HepG2 (cell line): Measurements from ENCODE around the gene GNAT2. TPM values are rescaled to one million over a fixed set of nuclear protein-coding genes. Genes with fewer than 3 reads are reported as not detected.

ENCODE experiments used
- ATAC-seq: fragments of 200-7000 bp; cut with Tn5 transposase; 3 replicates; pipeline ENCODE4 v1.9.1; 2020; ENCODE audit warnings: mild to moderate bottlenecking, moderate library complexity
- BruUV-seq: library from RNA; stranded (reverse); fragments of 400-500 nt; replicated peaks from 2 replicates; lab custom pipeline; 2021; lab: Mats Ljungman, UMichigan
- CTCF ChIA-PET: fragments of 300-600 bp; formaldehyde crosslinking; extraction: SDS; loops from one replicate; lab custom pipeline; 2021; ENCODE audit warnings: low total read pairs, inconsistent platforms, low intra/inter-chr PET ratio; lab: Yijun Ruan, JAX
- POLR2A ChIA-PET: fragments of 350-600 bp; sonication (Branson Sonifier 250); formaldehyde crosslinking; loops from one replicate; lab custom pipeline; 2020; ENCODE audit warnings: antibody characterized with exemption, inconsistent platforms; lab: Yijun Ruan, JAX
- DNase-seq: peaks from one replicate; pipeline ENCODE4 v3.0.0-alpha.2; 2015; ENCODE audit warnings: low spot score
- FAIRE-seq: peaks from 3 replicates; lab custom pipeline; 2011; peaks lifted over from hg19 to GRCh38; lab: Jason Lieb, UNC
- H2AFZ ChIP-seq: one replicate; pipeline ENCODE4 v1.6.1; 2011; ENCODE audit warnings: low read length, inconsistent platforms
- H3K27ac ChIP-seq: fragments of 300-600 bp; 3 replicates; pipeline ENCODE4 v1.8.0; 2011; ENCODE audit warnings: mixed run types, mild to moderate bottlenecking, mixed read lengths, low read length, inconsistent platforms; ENCODE audit not compliant: insufficient read depth; ENCODE audit errors: extremely low read length
- H3K27me3 ChIP-seq, 2 experiments: fragments of 200-600 bp in 1 of 2; 2 replicates in 1 of 2; 3 replicates in 1 of 2; pipeline versions ENCODE4 v1.6.0 to v1.8.0; 2011; ENCODE audit warnings: low read length in 2 of 2, mild to moderate bottlenecking in 2 of 2, moderate library complexity in 2 of 2, inconsistent platforms in 1 of 2; ENCODE audit not compliant: insufficient read depth in 2 of 2, control insufficient read depth in 1 of 2
- H3K36me3 ChIP-seq, 2 experiments: fragments of 200-600 bp in 1 of 2; replicated peaks in 1 of 2; 2 replicates in 1 of 2; 3 replicates in 1 of 2; pipeline versions ENCODE4 v1.5.1 to v1.8.0; 2011; ENCODE audit warnings: low read length in 2 of 2, inconsistent platforms in 1 of 2; ENCODE audit not compliant: insufficient read depth in 2 of 2, control insufficient read depth in 1 of 2
- H3K4me1 ChIP-seq: 2 replicates; pipeline ENCODE4 v1.5.1; 2012; ENCODE audit warnings: low read length, inconsistent platforms; ENCODE audit not compliant: insufficient read depth
- H3K4me2 ChIP-seq: 2 replicates; pipeline ENCODE4 v1.6.0; 2011; ENCODE audit warnings: low read depth, low read length, inconsistent platforms
- H3K4me3 ChIP-seq, 3 experiments: fragments of 200-600 bp in 1 of 3; sonication (generic), shearing (Covaris generic) in 1 of 3; replicated peaks in 1 of 3; 2 replicates each; pipeline ENCODE4 v1.5.1; 2011 to 2016; ENCODE audit warnings: low read length in 3 of 3, inconsistent platforms in 2 of 3, low read depth in 2 of 3, mild to moderate bottlenecking in 2 of 3, control low read depth in 1 of 3, mixed read lengths in 1 of 3; ENCODE audit not compliant: insufficient read depth in 1 of 3
- H3K79me2 ChIP-seq: one replicate; pipeline ENCODE4 v1.6.1; 2011; ENCODE audit warnings: low read length, inconsistent platforms; ENCODE audit not compliant: insufficient read depth
- H3K9ac ChIP-seq: 2 replicates; pipeline ENCODE4 v1.6.0; 2011; ENCODE audit warnings: mild to moderate bottlenecking, low read depth, low read length, inconsistent platforms; ENCODE audit not compliant: insufficient read depth
- H3K9me3 ChIP-seq: 2 replicates; pipeline ENCODE4 v1.5.1; 2012; ENCODE audit warnings: mild to moderate bottlenecking, low read length
- H4K20me1 ChIP-seq: 2 replicates; pipeline ENCODE4 v1.6.0; 2011; ENCODE audit warnings: inconsistent platforms, mild to moderate bottlenecking, low read length, moderate library complexity; ENCODE audit not compliant: insufficient read depth
- BCL3 ChIP-seq: sonication (generic); formaldehyde crosslinking; IDR thresholded peaks from 2 replicates; pipeline ENCODE4 v1.5.1; 2020; ENCODE audit warnings: mild to moderate bottlenecking, missing genetic modification reagents, moderate library complexity
- CEBPB ChIP-seq: IDR thresholded peaks from 2 replicates; pipeline ENCODE4 v1.6.1; 2011; ENCODE audit warnings: low read depth, low read length, improper control_type of control experiment, borderline replicate concordance
- THAP8 ChIP-seq: sonication (generic); formaldehyde crosslinking; IDR thresholded peaks from 2 replicates; pipeline ENCODE4 v1.5.1; 2020; ENCODE audit warnings: missing genetic modification reagents, mild to moderate bottlenecking, borderline replicate concordance
- ZNF124 ChIP-seq: sonication (generic); formaldehyde crosslinking; IDR thresholded peaks from 2 replicates; pipeline ENCODE4 v1.4.0; 2020; ENCODE audit warnings: missing genetic modification reagents
- ZNF510 ChIP-seq: sonication (generic); formaldehyde crosslinking; IDR thresholded peaks from 2 replicates; pipeline ENCODE4 v1.4.0; 2020; ENCODE audit warnings: low read depth, mild to moderate bottlenecking, missing genetic modification reagents
- ZNF567 ChIP-seq: sonication (generic); formaldehyde crosslinking; IDR thresholded peaks from 2 replicates; pipeline ENCODE4 v1.8.1; 2023; ENCODE audit warnings: mild to moderate bottlenecking, missing genetic modification reagents, borderline replicate concordance
- ZNF614 ChIP-seq: IDR thresholded peaks from 2 replicates; pipeline ENCODE4 v1.6.1; 2018; ENCODE audit warnings: missing biosample characterization, missing genetic modification reagents, inconsistent platforms, borderline replicate concordance
- ZNF615 ChIP-seq: sonication (generic); formaldehyde crosslinking; IDR thresholded peaks from 2 replicates; pipeline ENCODE4 v1.5.0; 2020; ENCODE audit warnings: mild to moderate bottlenecking, missing genetic modification reagents, borderline replicate concordance
- ZNF747 ChIP-seq: sonication (generic); formaldehyde crosslinking; IDR thresholded peaks from 2 replicates; pipeline ENCODE4 v1.8.1; 2023; ENCODE audit warnings: missing genetic modification reagents, mild to moderate bottlenecking, borderline replicate concordance
- WGBS: methylation state at CpG from one replicate; pipeline ENCODE4 v1.1.6; 2017; ENCODE audit warnings: low lambda C conversion rate; 5-methylcytosine and 5-hydroxymethylcytosine counted together
- in situ Hi-C: cut with HindIII; loops from 2 replicates; pipeline ENCODE4 v1.10.0; 2017; ENCODE audit warnings: low pct_unique_long_range_greater_than_20kb; ENCODE audit not compliant: extremely low pct_ligation_motif_present
- intact Hi-C: fragments of 100-400 bp; cut with micrococcal nuclease; formaldehyde crosslinking; loops from one replicate; pipeline ENCODE4 v1.10.0; 2022; ENCODE audit not compliant: unreplicated experiment
- polyA plus RNA-seq, 8 experiments: library from polyadenylated mRNA; depleted of rRNA in 3 of 8; stranded (reverse) in 7 of 8; unstranded in 1 of 8; fragments of >200 nt; fragmentation: Illumina TruSeq in 4 of 8; extraction: Trizol in 4 of 8; gene quantifications; 2 replicates each; pipeline versions ENCODE4 v1.2.1 to v1.2.3, GENCODE V29; 2011 to 2016; ENCODE audit warnings: low read depth in 4 of 8, missing spikeins in 1 of 8, mixed read lengths in 1 of 8; ENCODE audit not compliant: insufficient read depth in 1 of 8
- total RNA-seq, 5 experiments: library from RNA; depleted of rRNA; stranded (reverse); fragments of >200 nt; fragmentation: Illumina TruSeq; extraction: Trizol; gene quantifications; 2 replicates each; pipeline ENCODE4 v1.2.3, GENCODE V29; 2016; ENCODE audit warnings: low read depth in 1 of 5
- TF ChIP-seq, protein P1 (sequence below): sonication (generic); formaldehyde crosslinking; IDR thresholded peaks from 2 replicates; pipeline ENCODE4 v1.5.0; 2020; ENCODE audit warnings: missing genetic modification reagents
- TF ChIP-seq, protein P2 (sequence below): sonication (generic); formaldehyde crosslinking; IDR thresholded peaks from 2 replicates; pipeline ENCODE4 v1.4.0; 2020; ENCODE audit warnings: missing genetic modification reagents
- TF ChIP-seq, protein P3 (sequence below): sonication (generic); formaldehyde crosslinking; IDR thresholded peaks from 2 replicates; pipeline ENCODE4 v1.8.1; 2022; ENCODE audit warnings: low read depth, mild to moderate bottlenecking, missing genetic modification reagents
- TF ChIP-seq, protein P4 (sequence below): sonication (generic); formaldehyde crosslinking; IDR thresholded peaks from 2 replicates; pipeline ENCODE4 v1.4.0; 2020; ENCODE audit warnings: low read depth, missing genetic modification reagents

Gene GNAT2
- total and polyA plus RNA-seq, 2 of the 13 experiments (the other 11 are each of a cell fraction or from before 2014, with no cell fraction given): 0.08 to 0.20 TPM

DNA sequence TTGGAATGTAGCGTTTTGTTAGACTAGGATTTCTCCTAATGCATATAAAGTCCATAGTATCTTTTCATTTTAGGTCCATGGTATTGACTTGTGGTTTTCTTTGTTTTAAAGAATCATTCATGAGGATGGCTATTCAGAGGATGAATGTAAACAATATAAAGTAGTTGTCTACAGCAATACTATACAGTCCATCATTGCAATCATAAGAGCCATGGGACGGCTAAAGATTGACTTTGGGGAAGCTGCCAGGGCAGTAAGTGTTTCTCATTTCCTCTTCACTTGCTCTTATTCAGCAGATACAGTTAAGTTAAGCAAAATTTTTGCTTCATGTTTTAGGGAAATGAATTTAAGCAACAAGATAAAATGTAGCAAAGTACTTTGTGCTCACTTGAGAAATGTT lies 45.6 kb downstream of the GNAT2 start:
- in situ Hi-C loops: no loop called here
- no TSS peak for BruUV-seq
- DNase-seq (no peak), ATAC-seq (no peak), FAIRE-seq (no peak)
- Histone ChIP-seq H3K36me3 (peaks cover 3 to 16% of the 10 kb centered on the region in 2 experiments; a peak in 3 of 5 replicates), H4K20me1 (peaks cover 3% of the 10 kb centered on the region; the same call in 1 of the 2 replicates), H3K27me3 (no peaks in the 10 kb centered on the region), H3K9ac (no peak overlapping the region), H2AFZ (no peak overlapping the region), H3K27ac (no peak overlapping the region), H3K4me1 (peaks cover 16% of the 10 kb centered on the region), H3K4me2 (no peak overlapping the region), H3K9me3 (no peaks in the 10 kb centered on the region), H3K79me2 (peaks cover 42% of the 10 kb centered on the region), H3K4me3 (no peak overlapping the region)
- whole genome bisulfite sequencing: 81% methylated on average over 2 of the region's 2 CpGs
- ChIA-PET CTCF (no interaction called here), POLR2A (no interaction called here)
- intact Hi-C loops: no loop called here
- TF ChIP-seq ZNF567 (CRISPR knock-in tag): no peak
- TF ChIP-seq ZNF615 (CRISPR knock-in tag): no peak
- no peak for TF ChIP-seq ZNF747 (CRISPR knock-in tag)
- TF ChIP-seq, protein P1, sequence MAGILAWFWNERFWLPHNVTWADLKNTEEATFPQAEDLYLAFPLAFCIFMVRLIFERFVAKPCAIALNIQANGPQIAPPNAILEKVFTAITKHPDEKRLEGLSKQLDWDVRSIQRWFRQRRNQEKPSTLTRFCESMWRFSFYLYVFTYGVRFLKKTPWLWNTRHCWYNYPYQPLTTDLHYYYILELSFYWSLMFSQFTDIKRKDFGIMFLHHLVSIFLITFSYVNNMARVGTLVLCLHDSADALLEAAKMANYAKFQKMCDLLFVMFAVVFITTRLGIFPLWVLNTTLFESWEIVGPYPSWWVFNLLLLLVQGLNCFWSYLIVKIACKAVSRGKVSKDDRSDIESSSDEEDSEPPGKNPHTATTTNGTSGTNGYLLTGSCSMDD: no peak
- no peak for TF ChIP-seq BCL3 (CRISPR knock-in tag)
- TF ChIP-seq THAP8 (CRISPR knock-in tag): no peak
- no peak for TF ChIP-seq CEBPB
- TF ChIP-seq, protein P2, sequence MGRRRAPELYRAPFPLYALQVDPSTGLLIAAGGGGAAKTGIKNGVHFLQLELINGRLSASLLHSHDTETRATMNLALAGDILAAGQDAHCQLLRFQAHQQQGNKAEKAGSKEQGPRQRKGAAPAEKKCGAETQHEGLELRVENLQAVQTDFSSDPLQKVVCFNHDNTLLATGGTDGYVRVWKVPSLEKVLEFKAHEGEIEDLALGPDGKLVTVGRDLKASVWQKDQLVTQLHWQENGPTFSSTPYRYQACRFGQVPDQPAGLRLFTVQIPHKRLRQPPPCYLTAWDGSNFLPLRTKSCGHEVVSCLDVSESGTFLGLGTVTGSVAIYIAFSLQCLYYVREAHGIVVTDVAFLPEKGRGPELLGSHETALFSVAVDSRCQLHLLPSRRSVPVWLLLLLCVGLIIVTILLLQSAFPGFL (CRISPR knock-in tag): no peak
- TF ChIP-seq, protein P3, sequence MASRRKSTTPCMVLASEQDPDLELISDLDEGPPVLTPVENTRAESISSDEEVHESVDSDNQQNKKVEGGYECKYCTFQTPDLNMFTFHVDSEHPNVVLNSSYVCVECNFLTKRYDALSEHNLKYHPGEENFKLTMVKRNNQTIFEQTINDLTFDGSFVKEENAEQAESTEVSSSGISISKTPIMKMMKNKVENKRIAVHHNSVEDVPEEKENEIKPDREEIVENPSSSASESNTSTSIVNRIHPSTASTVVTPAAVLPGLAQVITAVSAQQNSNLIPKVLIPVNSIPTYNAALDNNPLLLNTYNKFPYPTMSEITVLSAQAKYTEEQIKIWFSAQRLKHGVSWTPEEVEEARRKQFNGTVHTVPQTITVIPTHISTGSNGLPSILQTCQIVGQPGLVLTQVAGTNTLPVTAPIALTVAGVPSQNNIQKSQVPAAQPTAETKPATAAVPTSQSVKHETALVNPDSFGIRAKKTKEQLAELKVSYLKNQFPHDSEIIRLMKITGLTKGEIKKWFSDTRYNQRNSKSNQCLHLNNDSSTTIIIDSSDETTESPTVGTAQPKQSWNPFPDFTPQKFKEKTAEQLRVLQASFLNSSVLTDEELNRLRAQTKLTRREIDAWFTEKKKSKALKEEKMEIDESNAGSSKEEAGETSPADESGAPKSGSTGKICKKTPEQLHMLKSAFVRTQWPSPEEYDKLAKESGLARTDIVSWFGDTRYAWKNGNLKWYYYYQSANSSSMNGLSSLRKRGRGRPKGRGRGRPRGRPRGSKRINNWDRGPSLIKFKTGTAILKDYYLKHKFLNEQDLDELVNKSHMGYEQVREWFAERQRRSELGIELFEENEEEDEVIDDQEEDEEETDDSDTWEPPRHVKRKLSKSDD (CRISPR knock-in tag): no peak
- no peak for TF ChIP-seq ZNF614 (CRISPR knock-in tag)
- no peak for TF ChIP-seq ZNF124 (CRISPR knock-in tag)
- no peak for TF ChIP-seq ZNF510 (CRISPR knock-in tag)
- TF ChIP-seq, protein P4, sequence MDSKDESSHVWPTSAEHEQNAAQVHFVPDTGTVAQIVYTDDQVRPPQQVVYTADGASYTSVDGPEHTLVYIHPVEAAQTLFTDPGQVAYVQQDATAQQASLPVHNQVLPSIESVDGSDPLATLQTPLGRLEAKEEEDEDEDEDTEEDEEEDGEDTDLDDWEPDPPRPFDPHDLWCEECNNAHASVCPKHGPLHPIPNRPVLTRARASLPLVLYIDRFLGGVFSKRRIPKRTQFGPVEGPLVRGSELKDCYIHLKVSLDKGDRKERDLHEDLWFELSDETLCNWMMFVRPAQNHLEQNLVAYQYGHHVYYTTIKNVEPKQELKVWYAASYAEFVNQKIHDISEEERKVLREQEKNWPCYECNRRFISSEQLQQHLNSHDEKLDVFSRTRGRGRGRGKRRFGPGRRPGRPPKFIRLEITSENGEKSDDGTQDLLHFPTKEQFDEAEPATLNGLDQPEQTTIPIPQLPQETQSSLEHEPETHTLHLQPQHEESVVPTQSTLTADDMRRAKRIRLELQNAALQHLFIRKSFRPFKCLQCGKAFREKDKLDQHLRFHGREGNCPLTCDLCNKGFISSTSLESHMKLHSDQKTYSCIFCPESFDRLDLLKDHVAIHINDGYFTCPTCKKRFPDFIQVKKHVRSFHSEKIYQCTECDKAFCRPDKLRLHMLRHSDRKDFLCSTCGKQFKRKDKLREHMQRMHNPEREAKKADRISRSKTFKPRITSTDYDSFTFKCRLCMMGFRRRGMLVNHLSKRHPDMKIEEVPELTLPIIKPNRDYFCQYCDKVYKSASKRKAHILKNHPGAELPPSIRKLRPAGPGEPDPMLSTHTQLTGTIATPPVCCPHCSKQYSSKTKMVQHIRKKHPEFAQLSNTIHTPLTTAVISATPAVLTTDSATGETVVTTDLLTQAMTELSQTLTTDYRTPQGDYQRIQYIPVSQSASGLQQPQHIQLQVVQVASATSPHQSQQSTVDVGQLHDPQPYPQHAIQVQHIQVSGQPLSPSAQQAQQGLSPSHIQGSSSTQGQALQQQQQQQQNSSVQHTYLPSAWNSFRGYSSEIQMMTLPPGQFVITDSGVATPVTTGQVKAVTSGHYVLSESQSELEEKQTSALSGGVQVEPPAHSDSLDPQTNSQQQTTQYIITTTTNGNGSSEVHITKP (CRISPR knock-in tag): no peak
